Activated naive CD4-positive, alpha-beta T cell treated with anti-CD3 and anti-CD28 coated beads, Interleukin-2, amount 10 ng/mL, durations not matched to agents 7 days and 5 days (primary cell): Measurements from ENCODE around the gene BLOC1S3.
A peak's percentile ranks its signal among the peaks of the same experiment; 100 is the strongest.

Experiments used
- CTCF ChIA-PET: fragments of 350-600 bp; sonication (Branson Sonifier 250); formaldehyde crosslinking; loops from one replicate; lab custom pipeline; 2021; ENCODE audit warnings: antibody characterized with exemption; lab: Charles Lee
- DNase-seq: peaks from one replicate; pipeline ENCODE4 v3.0.0-alpha.2; 2020
- H3K27ac Mint-ChIP-seq: one replicate; pipeline ENCODE4 v1.8.0; 2021; ENCODE audit warnings: mild to moderate bottlenecking, moderate library complexity, mixed read lengths
- H3K27me3 Mint-ChIP-seq: one replicate; pipeline ENCODE4 v1.8.0; 2021; ENCODE audit warnings: mild to moderate bottlenecking, mixed read lengths
- H3K36me3 Mint-ChIP-seq: one replicate; pipeline ENCODE4 v1.8.0; 2021; ENCODE audit warnings: mixed read lengths
- H3K4me1 Mint-ChIP-seq: one replicate; pipeline ENCODE4 v1.8.0; 2021; ENCODE audit warnings: mixed read lengths
- H3K4me3 Mint-ChIP-seq: one replicate; pipeline ENCODE4 v1.8.0; 2021; ENCODE audit warnings: mild to moderate bottlenecking, moderate library complexity, mixed read lengths
- H3K9me3 Mint-ChIP-seq: one replicate; pipeline ENCODE4 v1.8.0; 2021; ENCODE audit warnings: mixed read lengths

The BLOC1S3 gene

DNA sequence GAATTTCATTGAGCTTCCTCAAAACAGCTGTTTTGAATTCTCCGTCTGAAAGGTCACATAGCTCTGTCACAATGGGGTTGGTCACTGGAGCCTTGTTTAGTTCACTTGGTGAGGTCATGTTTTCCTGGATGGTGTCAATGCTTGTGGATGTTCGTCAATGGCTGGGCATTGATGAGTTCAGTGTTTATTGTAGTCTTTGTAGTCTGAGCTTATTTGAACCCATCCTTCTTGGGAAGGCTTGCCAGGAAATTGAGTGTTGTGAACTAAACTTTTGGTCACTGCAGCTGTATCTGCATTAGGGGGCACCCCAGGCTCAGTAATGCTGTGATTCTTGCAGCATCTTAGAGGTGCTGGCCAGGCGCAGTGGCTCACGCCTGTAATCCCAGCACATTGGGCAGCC is 22.0 kb downstream of the BLOC1S3 start:
- H3K4me3 Mint-ChIP-seq, result no peak overlapping the region
- no peaks in the 10 kb centered on the region for H3K4me1 Mint-ChIP-seq
- peaks cover 25% of the 10 kb centered on the region for H3K27me3 Mint-ChIP-seq
- CTCF ChIA-PET, result interaction anchor here (0.7 to 1.2 kb wide), 3 partner anchors 50 to 138 kb away, joined by 3 to 4 read pairs (median 3); no protein-coding TSS in a partner anchor
- no peak overlapping the region for H3K27ac Mint-ChIP-seq
- no peaks in the 10 kb centered on the region for H3K36me3 Mint-ChIP-seq
- DNase-seq, result peak; percentile 33
- no peaks in the 10 kb centered on the region for H3K9me3 Mint-ChIP-seq

DNA sequence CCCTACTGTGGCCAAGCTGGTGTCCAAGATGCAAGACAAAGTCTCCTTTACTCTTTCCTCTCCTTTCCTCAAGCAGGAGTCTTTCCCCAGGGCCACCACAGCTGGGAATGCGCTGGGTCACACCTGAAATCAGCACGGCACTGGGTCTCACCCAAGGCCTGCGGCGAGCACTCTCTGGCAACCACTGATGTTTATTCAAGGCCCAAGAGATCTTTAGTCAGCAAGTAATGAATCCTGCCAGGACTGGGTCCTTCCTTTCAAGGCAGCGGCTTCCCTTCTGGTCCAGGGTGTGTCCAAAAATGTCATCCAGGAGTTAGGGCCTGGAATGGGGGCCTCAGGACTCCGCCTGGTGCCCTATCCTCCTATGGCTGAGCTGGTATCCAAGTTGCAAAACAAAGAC is 24.1 kb downstream of the BLOC1S3 start:
- Mint-ChIP-seq H3K9me3 (no peaks in the 10 kb centered on the region), H3K27me3 (peaks cover 16% of the 10 kb centered on the region), H3K36me3 (no peaks in the 10 kb centered on the region), H3K27ac (no peak overlapping the region), H3K4me3 (no peak overlapping the region), H3K4me1 (no peaks in the 10 kb centered on the region)
- CTCF ChIA-PET, result interaction anchor here (1.3 kb wide), 1 partner anchor 15 kb away, joined by 3 read pairs; no protein-coding TSS in a partner anchor
- DNase-seq, result no peak

DNA sequence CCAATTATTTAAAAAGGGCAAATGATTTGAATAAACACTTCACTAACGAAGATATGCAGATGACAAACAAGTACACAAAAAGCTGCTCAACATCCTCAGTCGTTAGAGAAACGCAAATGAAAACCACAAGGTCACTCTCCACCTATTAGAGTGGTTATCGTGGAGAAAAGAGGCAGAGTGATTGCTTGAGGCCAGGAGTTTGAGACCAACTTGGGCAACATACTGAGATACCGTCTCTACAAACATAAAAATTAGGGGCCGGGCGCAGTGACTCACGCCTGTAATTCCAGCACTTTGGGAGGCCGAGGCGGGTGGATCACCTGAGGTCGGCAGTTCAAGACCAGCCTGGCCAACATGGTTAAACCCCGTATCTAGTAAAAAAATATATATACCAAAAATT is 27.2 kb downstream of the BLOC1S3 start:
- CTCF ChIA-PET, result no interaction called here
- Mint-ChIP-seq H3K4me1 (peaks cover 4% of the 10 kb centered on the region), H3K27me3 (peaks cover 13% of the 10 kb centered on the region), H3K9me3 (no peaks in the 10 kb centered on the region), H3K4me3 (no peak overlapping the region), H3K27ac (no peak overlapping the region), H3K36me3 (no peaks in the 10 kb centered on the region)
- no peak for DNase-seq

DNA sequence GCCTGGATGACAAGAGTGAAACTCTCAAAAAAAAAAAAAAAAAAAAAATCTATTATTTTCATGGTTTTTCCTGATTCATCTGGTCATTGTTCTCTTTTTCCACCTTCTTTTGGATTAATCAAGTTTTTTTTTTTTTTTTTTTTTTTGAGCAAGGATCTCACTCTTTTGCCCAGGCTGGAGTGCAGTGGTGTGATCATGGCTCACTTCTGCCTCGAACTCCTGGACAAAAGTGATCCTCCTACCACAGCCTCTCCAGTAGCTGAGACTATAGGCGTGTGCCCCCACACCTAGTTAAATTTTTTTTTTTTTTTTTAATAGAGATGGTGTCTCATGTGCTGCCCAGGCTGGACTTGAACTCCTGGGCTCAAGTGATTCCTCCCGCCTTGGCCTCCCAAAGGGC is 27.7 kb downstream of the BLOC1S3 start:
- CTCF ChIA-PET, result no interaction called here
- Mint-ChIP-seq H3K4me3 (no peak overlapping the region), H3K4me1 (peaks cover 4% of the 10 kb centered on the region), H3K27me3 (peaks cover 15% of the 10 kb centered on the region), H3K9me3 (no peaks in the 10 kb centered on the region), H3K36me3 (no peaks in the 10 kb centered on the region), H3K27ac (no peak overlapping the region)
- no peak for DNase-seq

DNA sequence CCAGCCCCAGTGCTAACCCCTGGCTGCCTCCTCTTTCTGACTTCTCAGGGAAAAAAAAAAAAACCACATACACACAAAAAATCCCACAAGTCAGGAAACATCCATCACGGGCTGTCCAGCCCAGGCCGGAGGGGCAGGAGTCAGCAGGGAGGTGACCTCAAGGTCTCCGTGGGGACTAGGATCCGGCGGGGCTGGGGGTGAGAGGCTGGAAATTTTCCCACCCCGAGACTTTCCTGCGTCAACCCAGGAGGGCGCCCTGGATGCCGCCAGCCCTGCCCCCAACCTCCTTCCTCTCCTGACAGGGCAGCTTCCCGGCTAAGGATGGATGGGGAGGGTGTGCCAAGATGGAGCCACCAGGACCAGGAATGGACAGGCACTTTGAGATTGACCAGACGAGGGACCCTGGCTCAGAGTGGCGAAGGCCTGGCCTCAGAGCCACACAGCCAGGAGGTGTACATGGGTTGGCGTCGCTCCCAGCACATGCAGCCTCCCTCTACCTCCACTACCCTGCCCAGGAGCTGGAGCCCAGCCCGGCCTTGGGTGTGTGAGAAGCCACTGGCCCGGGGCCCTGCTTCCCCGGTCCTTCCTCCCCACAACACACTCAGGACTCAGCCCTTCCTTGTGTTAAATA is 33.3 kb downstream of the BLOC1S3 start:
- CTCF ChIA-PET, result no interaction called here
- Mint-ChIP-seq H3K27me3 (peaks cover 65% of the 10 kb centered on the region), H3K9me3 (no peaks in the 10 kb centered on the region), H3K4me3 (no peak overlapping the region), H3K36me3 (no peaks in the 10 kb centered on the region), H3K27ac (no peak overlapping the region), H3K4me1 (peaks cover 7% of the 10 kb centered on the region)
- DNase-seq, result no peak

DNA sequence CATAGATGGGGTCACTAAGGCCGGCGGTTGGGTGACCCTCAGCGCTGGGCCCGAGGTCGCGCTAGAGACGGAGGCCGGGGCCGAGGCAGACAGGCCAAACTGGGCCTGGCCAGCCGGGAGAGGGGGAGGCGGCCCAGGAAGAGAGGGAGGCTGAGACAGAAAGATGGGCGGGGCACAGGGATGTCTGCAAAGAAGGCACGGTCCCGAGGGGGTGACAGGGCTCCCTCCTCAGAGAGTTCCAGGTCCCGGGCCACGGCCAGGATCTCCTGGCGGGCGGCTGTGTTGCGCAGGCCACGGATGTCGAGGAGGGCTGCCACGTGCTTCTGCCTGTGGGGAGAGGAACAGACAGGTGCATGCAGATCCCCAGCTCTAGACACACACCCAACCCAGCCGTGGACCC is 34.4 kb downstream of the BLOC1S3 start:
- CTCF ChIA-PET, result interaction anchor here (0.6 kb wide), 1 partner anchor 128 kb away, joined by 3 read pairs; the partner anchor contains the start of gene KLC3
- H3K36me3 Mint-ChIP-seq, result no peaks in the 10 kb centered on the region
- peaks cover 7% of the 10 kb centered on the region for H3K4me1 Mint-ChIP-seq
- H3K4me3 Mint-ChIP-seq, result no peak overlapping the region
- peaks cover 77% of the 10 kb centered on the region for H3K27me3 Mint-ChIP-seq
- no peaks in the 10 kb centered on the region for H3K9me3 Mint-ChIP-seq
- no peak for DNase-seq
- H3K27ac Mint-ChIP-seq, result no peak overlapping the region

DNA sequence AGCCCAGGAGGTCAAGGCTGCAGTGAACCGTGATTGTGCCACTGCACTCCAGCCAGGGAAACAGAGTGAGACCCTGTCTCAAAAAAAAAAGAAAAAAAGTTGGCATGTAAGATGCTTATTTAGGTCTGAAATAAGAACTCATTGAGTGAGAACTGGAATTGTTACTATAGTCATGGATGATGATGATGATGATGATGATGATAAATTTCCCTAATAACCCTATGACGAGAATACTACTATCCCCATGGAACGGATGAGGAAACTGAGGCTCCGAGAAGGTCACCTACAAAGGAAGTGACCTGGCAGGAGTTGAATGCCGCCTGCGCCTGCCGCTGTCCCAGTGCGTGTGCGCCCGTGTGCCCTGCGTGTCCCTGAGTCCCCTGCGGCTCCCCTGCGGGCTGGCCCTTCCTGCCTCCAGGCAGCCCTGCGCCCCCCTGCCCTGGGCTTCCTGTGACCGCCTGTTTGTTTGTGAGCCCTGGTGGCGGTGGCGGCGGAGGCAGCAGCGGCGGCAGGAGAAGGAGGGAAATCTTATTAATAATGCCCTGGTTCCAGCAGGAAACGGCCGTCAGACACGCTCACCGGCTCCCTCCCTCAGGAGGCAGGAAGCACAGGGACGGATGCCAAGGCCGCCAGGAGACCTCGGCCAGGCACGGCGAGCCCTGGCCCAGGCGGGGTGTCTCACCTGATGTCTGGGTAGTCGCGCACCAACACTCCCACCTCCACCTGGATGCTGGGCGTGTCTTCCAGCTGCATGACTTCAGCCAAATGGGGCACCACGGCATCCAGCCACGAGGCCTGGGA is 37.0 kb downstream of the BLOC1S3 start:
- Mint-ChIP-seq H3K4me3 (no peak overlapping the region), H3K27ac (no peak overlapping the region), H3K27me3 (peaks cover 97% of the 10 kb centered on the region), H3K4me1 (peaks cover 5% of the 10 kb centered on the region), H3K9me3 (no peaks in the 10 kb centered on the region), H3K36me3 (no peaks in the 10 kb centered on the region)
- CTCF ChIA-PET, result no interaction called here
- no peak for DNase-seq

DNA sequence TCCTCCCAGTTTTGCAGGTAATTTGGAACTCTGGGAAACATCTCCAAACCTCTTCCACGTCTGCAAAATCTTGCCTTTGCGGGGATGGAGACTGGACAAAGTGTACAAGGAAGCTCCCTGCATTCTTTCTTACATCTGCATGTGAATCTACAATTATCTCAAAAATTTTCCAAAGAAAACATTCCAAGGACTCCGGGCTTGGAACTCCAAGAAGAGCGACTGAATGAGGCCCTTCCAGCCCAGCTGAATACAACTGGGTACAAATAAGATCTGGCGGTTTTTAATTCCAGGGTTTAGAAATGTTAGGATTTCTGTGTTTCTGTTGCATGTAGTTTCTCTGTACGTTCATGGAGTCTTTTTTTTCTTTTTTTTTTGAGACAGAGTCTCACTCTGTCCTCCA is 38.1 kb downstream of the BLOC1S3 start:
- no peak overlapping the region for H3K27ac Mint-ChIP-seq
- no peak overlapping the region for H3K4me3 Mint-ChIP-seq
- H3K27me3 Mint-ChIP-seq, result peaks cover 97% of the 10 kb centered on the region
- no peaks in the 10 kb centered on the region for H3K36me3 Mint-ChIP-seq
- H3K9me3 Mint-ChIP-seq, result no peaks in the 10 kb centered on the region
- no peak for DNase-seq
- peaks cover 5% of the 10 kb centered on the region for H3K4me1 Mint-ChIP-seq
- CTCF ChIA-PET, result no interaction called here

DNA sequence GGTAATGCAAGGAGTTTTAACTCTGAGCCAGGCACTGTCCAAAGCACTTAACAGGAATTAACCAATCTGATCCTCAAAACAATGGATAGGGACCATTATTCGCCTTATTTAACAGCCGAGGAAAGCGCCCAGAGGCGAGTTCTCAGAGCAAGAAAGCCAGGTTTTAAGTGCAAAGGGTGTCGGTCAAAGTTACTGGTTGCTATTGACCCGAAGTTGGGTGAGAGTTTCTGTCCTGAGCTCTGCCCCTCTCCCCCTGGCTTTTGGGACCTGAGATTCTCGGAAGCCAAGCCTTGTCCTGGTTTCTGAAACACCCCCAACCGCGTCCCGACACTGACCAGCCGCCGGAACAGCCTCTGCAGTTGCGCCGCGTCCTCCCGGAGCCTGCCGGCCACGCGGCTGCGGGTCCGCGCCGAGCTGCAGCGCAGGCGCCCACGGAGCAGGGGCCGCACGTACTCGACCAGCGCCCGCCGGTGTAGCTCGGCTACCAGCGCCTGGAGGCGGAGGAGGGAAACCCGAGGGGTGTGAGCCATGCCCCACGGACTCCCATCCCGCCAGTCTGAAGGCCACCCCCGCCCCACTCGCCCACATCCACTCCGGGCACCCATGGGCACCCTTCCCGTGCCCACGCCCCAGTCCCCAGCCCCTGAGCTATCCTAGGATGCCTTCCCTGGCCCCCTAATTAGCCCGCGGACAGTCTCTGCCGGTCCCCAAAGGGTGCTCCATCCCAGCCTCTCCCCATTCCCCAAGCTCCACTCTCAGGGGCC is 38.8 kb downstream of the BLOC1S3 start:
- no peaks in the 10 kb centered on the region for H3K36me3 Mint-ChIP-seq
- H3K4me1 Mint-ChIP-seq, result peaks cover 5% of the 10 kb centered on the region
- peaks cover 97% of the 10 kb centered on the region for H3K27me3 Mint-ChIP-seq
- H3K27ac Mint-ChIP-seq, result no peak overlapping the region
- no peak overlapping the region for H3K4me3 Mint-ChIP-seq
- CTCF ChIA-PET, result no interaction called here
- H3K9me3 Mint-ChIP-seq, result no peaks in the 10 kb centered on the region
- DNase-seq, result no peak

DNA sequence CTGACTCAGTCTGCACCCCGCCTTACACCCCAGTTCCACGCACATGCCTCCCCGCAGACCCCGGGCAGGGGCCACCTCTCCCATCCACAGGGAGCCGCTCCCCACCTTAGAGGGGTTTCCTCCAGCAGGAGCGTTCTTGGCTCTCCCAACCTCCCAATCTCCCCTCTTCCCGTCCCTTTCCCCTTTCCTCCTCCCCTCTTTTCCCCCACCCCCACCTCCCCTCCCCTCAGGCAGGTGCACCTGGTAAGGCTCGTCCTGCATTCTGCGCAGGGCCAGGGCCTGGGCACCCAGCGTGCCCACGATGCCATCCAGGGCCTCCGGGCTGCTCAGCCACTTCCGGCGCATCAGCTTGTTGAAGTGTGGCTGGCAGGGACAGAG is 39.4 kb downstream of the BLOC1S3 start:
- H3K36me3 Mint-ChIP-seq, result no peaks in the 10 kb centered on the region
- CTCF ChIA-PET, result no interaction called here
- peaks cover 5% of the 10 kb centered on the region for H3K4me1 Mint-ChIP-seq
- DNase-seq, result no peak
- H3K9me3 Mint-ChIP-seq, result no peaks in the 10 kb centered on the region
- no peak overlapping the region for H3K4me3 Mint-ChIP-seq
- H3K27me3 Mint-ChIP-seq, result peaks cover 93% of the 10 kb centered on the region
- H3K27ac Mint-ChIP-seq, result no peak overlapping the region

DNA sequence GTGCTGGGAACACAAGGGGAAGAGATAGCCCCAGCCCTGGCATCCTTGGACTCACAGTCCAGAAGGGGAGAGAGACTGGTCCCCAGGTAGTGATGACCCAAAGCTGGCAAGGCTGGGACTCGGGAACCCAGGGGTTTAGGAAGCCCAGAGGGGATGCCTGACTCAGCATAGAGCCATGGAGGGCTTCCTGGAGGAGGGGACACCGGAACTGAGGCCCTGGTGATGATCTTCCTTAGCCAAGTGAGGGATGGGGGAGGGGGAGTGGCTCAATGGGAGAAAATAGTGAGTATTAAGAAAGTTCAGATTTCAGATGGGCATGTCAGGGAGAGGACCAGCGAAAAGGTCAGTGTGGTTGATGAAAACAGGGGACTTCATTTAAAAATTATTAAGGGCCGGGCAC is 39.8 kb downstream of the BLOC1S3 start:
- no peaks in the 10 kb centered on the region for H3K9me3 Mint-ChIP-seq
- CTCF ChIA-PET, result no interaction called here
- no peak for DNase-seq
- no peak overlapping the region for H3K27ac Mint-ChIP-seq
- H3K27me3 Mint-ChIP-seq, result peaks cover 88% of the 10 kb centered on the region
- H3K36me3 Mint-ChIP-seq, result no peaks in the 10 kb centered on the region
- H3K4me3 Mint-ChIP-seq, result no peak overlapping the region
- H3K4me1 Mint-ChIP-seq, result peaks cover 5% of the 10 kb centered on the region

DNA sequence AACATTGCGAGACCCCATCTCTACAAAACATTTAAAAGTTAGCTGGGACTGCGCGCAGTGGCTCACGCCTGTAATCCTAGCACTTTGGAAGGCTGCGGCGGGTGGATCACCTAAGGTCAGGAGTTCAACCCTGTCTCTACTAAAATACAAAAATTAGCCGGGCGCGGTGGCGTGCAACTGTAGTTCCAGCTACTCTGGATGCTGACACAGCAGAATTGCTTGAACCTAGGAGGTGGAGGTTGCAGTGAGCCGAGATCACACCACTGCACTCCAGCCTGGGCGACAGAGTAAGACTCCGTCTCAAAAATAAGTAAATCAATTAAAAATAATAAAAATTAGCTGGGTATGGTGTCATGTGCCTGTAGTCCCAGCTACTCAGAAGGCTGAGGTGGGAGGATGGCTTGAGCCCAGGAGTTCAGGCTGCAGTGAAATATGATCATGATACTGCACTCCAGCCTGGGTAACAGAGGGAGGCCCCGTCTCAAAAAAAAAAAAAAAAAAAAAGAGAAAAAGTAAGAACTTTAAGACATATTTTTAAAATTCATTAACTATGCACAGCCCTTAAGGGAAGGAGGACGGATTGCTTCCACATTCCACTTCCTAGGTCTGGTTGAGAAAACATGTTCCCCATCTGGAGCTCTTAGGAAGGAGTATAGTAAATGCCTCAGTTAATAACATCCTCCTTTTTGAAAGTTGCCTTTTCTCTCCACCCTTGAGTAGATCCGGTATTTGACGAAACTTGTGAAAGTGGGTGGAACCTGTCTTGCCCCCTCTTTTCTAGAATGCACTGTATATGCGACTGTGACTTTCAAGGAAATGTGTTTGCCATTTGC is 40.5 kb downstream of the BLOC1S3 start:
- peaks cover 5% of the 10 kb centered on the region for H3K4me1 Mint-ChIP-seq
- DNase-seq, result no peak
- no peak overlapping the region for H3K4me3 Mint-ChIP-seq
- peaks cover 86% of the 10 kb centered on the region for H3K27me3 Mint-ChIP-seq
- CTCF ChIA-PET, result no interaction called here
- no peak overlapping the region for H3K27ac Mint-ChIP-seq
- H3K36me3 Mint-ChIP-seq, result no peaks in the 10 kb centered on the region
- no peaks in the 10 kb centered on the region for H3K9me3 Mint-ChIP-seq

DNA sequence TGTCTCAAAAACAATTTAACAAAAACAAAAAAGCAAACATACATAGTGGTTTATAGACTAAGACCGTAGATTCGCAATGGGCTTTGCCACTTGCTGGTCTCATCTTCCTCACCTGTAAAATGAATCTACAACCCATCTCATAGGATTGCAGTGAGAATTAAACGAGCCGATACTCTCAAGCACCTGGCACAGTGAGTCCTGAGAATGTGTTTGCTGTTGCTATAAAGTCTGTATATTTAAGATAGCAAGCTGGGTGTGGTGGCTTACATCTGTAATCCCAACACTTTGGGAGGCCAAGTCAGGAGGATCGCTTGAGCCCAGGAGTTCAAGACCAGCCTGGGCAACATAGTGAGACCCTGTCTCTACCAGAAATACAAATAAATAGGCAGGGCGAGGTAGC is 44.1 kb downstream of the BLOC1S3 start:
- DNase-seq, result no peak
- peaks cover 2% of the 10 kb centered on the region for H3K4me1 Mint-ChIP-seq
- no peak overlapping the region for H3K27ac Mint-ChIP-seq
- H3K27me3 Mint-ChIP-seq, result peaks cover 56% of the 10 kb centered on the region
- H3K9me3 Mint-ChIP-seq, result no peaks in the 10 kb centered on the region
- CTCF ChIA-PET, result no interaction called here
- H3K4me3 Mint-ChIP-seq, result no peak overlapping the region
- H3K36me3 Mint-ChIP-seq, result no peaks in the 10 kb centered on the region

DNA sequence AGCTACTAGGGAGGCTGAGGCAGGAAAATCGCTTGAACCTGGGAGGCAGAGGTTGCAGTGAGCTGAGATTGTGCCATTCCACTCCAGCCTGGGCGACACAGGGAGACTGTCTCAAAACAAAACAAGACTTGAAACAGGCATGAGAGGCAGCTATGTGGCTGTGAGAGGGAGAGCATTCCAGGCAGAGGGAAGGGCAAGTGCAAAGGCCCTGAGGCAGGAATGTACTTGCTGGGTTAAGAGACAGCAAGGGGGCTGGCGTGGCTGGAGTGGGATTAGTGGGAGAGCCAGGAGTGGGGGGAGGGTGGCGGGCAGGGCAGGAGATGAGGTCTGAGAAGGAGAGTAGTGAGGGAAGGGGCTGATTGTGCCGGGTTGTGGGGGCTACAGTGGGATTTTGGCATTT is 45.3 kb downstream of the BLOC1S3 start:
- CTCF ChIA-PET, result no interaction called here
- Mint-ChIP-seq H3K4me1 (peaks cover 2% of the 10 kb centered on the region), H3K9me3 (no peaks in the 10 kb centered on the region), H3K27me3 (peaks cover 45% of the 10 kb centered on the region), H3K4me3 (no peak overlapping the region), H3K36me3 (no peaks in the 10 kb centered on the region), H3K27ac (no peak overlapping the region)
- no peak for DNase-seq
